Spleen (tissue), 11 donors: Measurements from ENCODE around the gene LMAN1. TPM values are rescaled to one million over a fixed set of nuclear protein-coding genes. Genes with fewer than 3 reads are reported as not detected.

ENCODE experiments used
- DNase-seq: peaks from one replicate; pipeline ENCODE4 v3.0.0-alpha.2; 2020
- H3K27ac ChIP-seq, 8 donors: fragments of 200-600 bp; sonication (generic) in 7 of 8; 1 replicate in 4 of 8; 2 replicates in 4 of 8; pipeline versions ENCODE4 v1.5.0 to v1.8.0; 2016 to 2021; ENCODE audit warnings: inconsistent platforms in 4 of 8, mild to moderate bottlenecking in 4 of 8, moderate library complexity in 1 of 8
- H3K27me3 ChIP-seq, 7 donors: fragments of 200-600 bp; sonication (generic) in 6 of 7; replicated peaks in 1 of 7; 1 replicate in 4 of 7; 2 replicates in 3 of 7; pipeline versions ENCODE4 v1.5.0 to v1.8.0; 2016 to 2021; ENCODE audit warnings: inconsistent platforms in 3 of 7, mild to moderate bottlenecking in 1 of 7
- H3K36me3 ChIP-seq, 6 donors: fragments of 200-600 bp; sonication (generic) in 5 of 6; 1 replicate in 4 of 6; 2 replicates in 2 of 6; pipeline versions ENCODE4 v1.5.0 to v1.8.0; 2016 to 2021; ENCODE audit warnings: inconsistent platforms in 2 of 6
- H3K4me1 ChIP-seq, 6 donors: fragments of 200-600 bp; sonication (generic) in 5 of 6; 1 replicate in 3 of 6; 2 replicates in 3 of 6; pipeline versions ENCODE4 v1.5.0 to v1.8.0; 2016 to 2021; ENCODE audit warnings: inconsistent platforms in 3 of 6
- H3K4me3 ChIP-seq, 8 donors: fragments of 200-600 bp; sonication (generic) in 7 of 8; 1 replicate in 4 of 8; 2 replicates in 4 of 8; pipeline versions ENCODE4 v1.5.0 to v1.8.0; 2016 to 2021; ENCODE audit warnings: inconsistent platforms in 4 of 8, mild to moderate bottlenecking in 4 of 8, moderate library complexity in 2 of 8
- H3K9me3 ChIP-seq, 8 donors: fragments of 200-600 bp; sonication (generic) in 7 of 8; 1 replicate in 4 of 8; 2 replicates in 4 of 8; pipeline versions ENCODE4 v1.5.0 to v1.8.0; 2016 to 2021; ENCODE audit warnings: inconsistent platforms in 4 of 8
- CTCF ChIP-seq, 11 experiments: fragments of 200-600 bp in 7 of 11; fragments of 450-650 bp in 4 of 11; sonication (generic) in 4 of 11; IDR thresholded peaks in 8 of 11; conservative IDR thresholded peaks in 3 of 11; 1 replicate in 7 of 11; 2 replicates in 4 of 11; pipeline versions ENCODE4 v1.4.0 to v1.8.0; 2016 to 2021; ENCODE audit warnings: antibody characterized with exemption in 11 of 11, inconsistent platforms in 4 of 11, mild to moderate bottlenecking in 1 of 11
- POLR2A ChIP-seq, 3 donors: fragments of 450-650 bp; IDR thresholded peaks; one replicate each; pipeline ENCODE4 v1.5.1; 2017; ENCODE audit warnings: antibody characterized with exemption in 3 of 3, mild to moderate bottlenecking in 1 of 3
- POLR2AphosphoS5 ChIP-seq, 3 donors: sonication (generic); formaldehyde crosslinking; IDR thresholded peaks; one replicate each; pipeline ENCODE4 v1.5.1; 2017; ENCODE audit warnings: antibody characterized with exemption in 3 of 3
- WGBS, 5 donors: extraction: QIAGEN DNeasy Blood & Tissue Kit in 3 of 5; methylation state at CpG; one replicate each; pipeline versions ENCODE4 v1.1.5 to v1.1.7; 2013 to 2018; 5-methylcytosine and 5-hydroxymethylcytosine counted together
- intact Hi-C: fragments of 100-400 bp; cut with DNase I; formaldehyde crosslinking; loops from one replicate; pipeline ENCODE4 v1.15.0; 2023; ENCODE audit warnings: low total_unique reads
- polyA plus RNA-seq, 3 donors: library from polyadenylated mRNA; stranded (reverse); fragments of 200-250 nt; gene quantifications; one replicate each; pipeline ENCODE4 v1.2.1, GENCODE V29; 2013
- total RNA-seq, 7 donors: library from RNA; depleted of rRNA in 3 of 7; stranded (reverse); fragments of >200 nt in 3 of 7; fragmentation: NEBNext Ultra II Directional in 4 of 7; extraction: Animal tissue kit (Norgen Biotek cat#: 25700) in 4 of 7; gene quantifications; one replicate each; pipeline versions ENCODE4 v1.1.0 to v1.2.1, GENCODE V29; 2016 to 2021
- donor health status: healthy with polysubstance abuse.
- donor health status: DM: no; HTN: no; CAD: no; lungs with moderate emphysema.
- donor health status: DM: no; HTN: no; CAD: no.
- donor health status: Bipolar disorder and iron deficiency.
- donor health status: healthy.
- donor health status: DM: no; HTN: no; CAD: no.
- donor health status: DM: yes; HTN: yes; CAD: no.

The LMAN1 gene
- total and polyA plus RNA-seq, 10 donors, result 10.0 to 97.9 (median 54.1) TPM

- intact Hi-C loops, result loop anchor here (5.0 to 10.0 kb wide), 2 partner anchors 62 to 96 kb away; no protein-coding TSS in a partner anchor
- no peak for DNase-seq
- 80 to 89% (median 84%) methylated on average over 6 of the region's 6 CpGs for WGBS, 5 donors
- Histone ChIP-seq H3K4me1 (peaks cover 0 to 15% (median 10%) of the 10 kb centered on the region in 6 donors), H3K27ac (no peak overlapping the region), H3K9me3 (no peaks in the 10 kb centered on the region), H3K36me3 (no peaks in the 10 kb centered on the region), H3K27me3 (peaks cover 0 to 50% (median 23%) of the 10 kb centered on the region in 7 donors), H3K4me3 (no peak overlapping the region)
- TF ChIP-seq CTCF (IDR thresholded peaks at IDR 0.05 in 8 of 11, conservative IDR thresholded peaks at IDR 0.05 in 3 of 11) (no peak), POLR2AphosphoS5 (IDR thresholded peaks at IDR 0.05) (no peak), POLR2A (IDR thresholded peaks at IDR 0.05) (no peak)
Measured at GRCh38 chr18:59306640-59307039, 52.4 kb downstream of the LMAN1 start.

GRCh38 chr18:59305295-59305694, 53.8 kb downstream of the LMAN1 start:
- no peak for TF ChIP-seq POLR2AphosphoS5 (IDR thresholded peaks at IDR 0.05)
- TF ChIP-seq CTCF (IDR thresholded peaks at IDR 0.05 in 8 of 11, conservative IDR thresholded peaks at IDR 0.05 in 3 of 11), result no peak
- no peak for TF ChIP-seq POLR2A (IDR thresholded peaks at IDR 0.05)
- Histone ChIP-seq H3K4me1 (peaks cover 0 to 15% (median 10%) of the 10 kb centered on the region in 6 donors), H3K36me3 (no peaks in the 10 kb centered on the region), H3K9me3 (no peaks in the 10 kb centered on the region), H3K27ac (no peak overlapping the region), H3K27me3 (peaks cover 0 to 50% (median 23%) of the 10 kb centered on the region in 7 donors), H3K4me3 (no peak overlapping the region)
- no peak for DNase-seq
- WGBS, 5 donors, result 59 to 74% (median 69%) methylated on average over 4 of the region's 4 CpGs
- intact Hi-C loops, result loop anchor here (5.0 to 10.0 kb wide), 2 partner anchors 60 to 97 kb away; no protein-coding TSS in a partner anchor

GRCh38 chr18:59303656-59304195, 55.3 kb downstream of the LMAN1 start:
- H3K27me3 ChIP-seq, result peaks cover 0 to 36% (median 15%) of the 10 kb centered on the region in 7 donors
- TF ChIP-seq POLR2AphosphoS5 (IDR thresholded peaks at IDR 0.05) (no peak), CTCF (IDR thresholded peaks at IDR 0.05 in 8 of 11, conservative IDR thresholded peaks at IDR 0.05 in 3 of 11) (no peak), POLR2A (IDR thresholded peaks at IDR 0.05) (no peak)
- DNase-seq, result no peak
- H3K4me3 ChIP-seq, result no peak overlapping the region
- no peak overlapping the region for H3K27ac ChIP-seq
- H3K9me3 ChIP-seq, result no peaks in the 10 kb centered on the region
- intact Hi-C loops, result loop anchor here (10.0 kb wide), 1 partner anchor 59 kb away; no protein-coding TSS in a partner anchor
- WGBS, 5 donors, result 72 to 77% (median 73%) methylated on average over 9 of the region's 9 CpGs
- peaks cover 0 to 9% (median 7%) of the 10 kb centered on the region in 6 donors for H3K4me1 ChIP-seq
- no peaks in the 10 kb centered on the region for H3K36me3 ChIP-seq

- H3K36me3 ChIP-seq, result no peaks in the 10 kb centered on the region
- WGBS, 5 donors, result 79 to 93% (median 88%) methylated on average over 2 of the region's 2 CpGs
- DNase-seq, result no peak
- H3K9me3 ChIP-seq, result no peaks in the 10 kb centered on the region
- H3K27ac ChIP-seq, result no peak overlapping the region
- H3K4me3 ChIP-seq, result no peak overlapping the region
- intact Hi-C loops, result loop anchor here (10.0 kb wide), 1 partner anchor 58 kb away; no protein-coding TSS in a partner anchor
- TF ChIP-seq CTCF (IDR thresholded peaks at IDR 0.05 in 8 of 11, conservative IDR thresholded peaks at IDR 0.05 in 3 of 11), result no peak
- TF ChIP-seq POLR2AphosphoS5 (IDR thresholded peaks at IDR 0.05), result no peak
- no peak for TF ChIP-seq POLR2A (IDR thresholded peaks at IDR 0.05)
- H3K27me3 ChIP-seq, result peaks cover 0 to 29% (median 8%) of the 10 kb centered on the region in 7 donors
- H3K4me1 ChIP-seq, result peaks cover 0 to 2% (median 0%) of the 10 kb centered on the region in 6 donors
Measured at GRCh38 chr18:59303006-59303405, 56.1 kb downstream of the LMAN1 start.
